Measurements from ENCODE around the gene SRGAP3.

The SRGAP3 gene

GRCh38 chr3:9169956-9170850 is 79.2 kb downstream of the SRGAP3 start:
- DNase-seq: no peak

GRCh38 chr3:9169326-9169725 is 80.1 kb downstream of the SRGAP3 start:
- DNase-seq: no peak

GRCh38 chr3:9168241-9168741 is 81.2 kb downstream of the SRGAP3 start:
- DNase-seq: no peak

- DNase-seq: no peak
These were observed 82.2 kb downstream of the SRGAP3 start for GRCh38 chr3:9167222-9167621.

GRCh38 chr3:9165421-9165820 is 84.0 kb downstream of the SRGAP3 start:
- no peak for DNase-seq

- DNase-seq: no peak
These were observed 86.2 kb downstream of the SRGAP3 start for GRCh38 chr3:9163289-9163688.

- DNase-seq: no peak
These were observed 87.6 kb downstream of the SRGAP3 start for GRCh38 chr3:9161811-9162210.

GRCh38 chr3:9161298-9161697 is 88.1 kb downstream of the SRGAP3 start:
- no peak for DNase-seq

GRCh38 chr3:9158865-9159630 is 90.4 kb downstream of the SRGAP3 start:
- no peak for DNase-seq

- DNase-seq: no peak
These were observed 91.6 kb downstream of the SRGAP3 start for GRCh38 chr3:9157651-9158362.

- DNase-seq: no peak
These were observed 92.8 kb downstream of the SRGAP3 start for GRCh38 chr3:9156604-9157003.

- DNase-seq: no peak
These were observed 94.4 kb downstream of the SRGAP3 start for GRCh38 chr3:9155028-9155427.

- no peak for DNase-seq
These were observed 95.4 kb downstream of the SRGAP3 start for GRCh38 chr3:9153904-9154619.

GRCh38 chr3:9151240-9151639 is 98.2 kb downstream of the SRGAP3 start:
- DNase-seq: no peak

- no peak for DNase-seq
These were observed 99.9 kb downstream of the SRGAP3 start for GRCh38 chr3:9149566-9149965.

- DNase-seq: no peak
These were observed 101.6 kb downstream of the SRGAP3 start for GRCh38 chr3:9147896-9148266.

- DNase-seq: no peak
These were observed 102.1 kb downstream of the SRGAP3 start for GRCh38 chr3:9147215-9147895.

GRCh38 chr3:9146367-9147071 is 102.9 kb downstream of the SRGAP3 start:
- DNase-seq: no peak

GRCh38 chr3:9143184-9143583 is 106.3 kb downstream of the SRGAP3 start:
- no peak for DNase-seq

- DNase-seq: peak; percentile 1
These were observed 107.1 kb downstream of the SRGAP3 start for GRCh38 chr3:9142362-9142761.

GRCh38 chr3:9141928-9142289 is 107.5 kb downstream of the SRGAP3 start:
- DNase-seq: no peak

Measured in NCI-H748 treated with DMSO at 0.1 percent for 48 hours (cell line).